HG03280 (cell line): Measurements from ENCODE around the gene TPRG1.
A peak's percentile ranks its signal among the peaks of the same experiment; 100 is the strongest.

Source experiments
- ATAC-seq: cut with Tn5 transposase; IDR thresholded peaks from one replicate; pipeline ENCODE4 v1.9.1; 2021; ENCODE audit warnings: mild to moderate bottlenecking, moderate library complexity; ENCODE audit not compliant: unreplicated experiment

TPRG1 gene

DNA sequence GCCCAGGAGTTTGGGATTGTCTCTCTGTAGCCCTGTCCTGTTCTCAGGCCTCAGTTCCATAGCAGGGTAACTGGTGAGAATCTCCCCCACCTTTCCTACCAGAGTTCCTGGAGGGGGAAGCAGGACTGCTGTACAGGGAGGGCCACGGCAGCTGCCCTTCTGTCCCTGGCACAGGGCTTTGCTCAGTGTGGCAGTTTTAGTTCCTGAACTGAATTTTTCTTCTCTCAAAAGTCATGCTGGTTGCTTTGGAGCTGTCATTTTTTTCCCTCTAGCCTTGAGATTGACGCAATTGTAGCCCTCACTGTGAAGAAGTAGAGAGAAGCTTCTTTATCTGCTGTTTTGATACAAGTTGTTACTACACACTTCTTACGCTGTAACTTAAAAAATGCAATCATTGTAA is 55.5 kb downstream of the TPRG1 start:
- no peak for ATAC-seq

DNA sequence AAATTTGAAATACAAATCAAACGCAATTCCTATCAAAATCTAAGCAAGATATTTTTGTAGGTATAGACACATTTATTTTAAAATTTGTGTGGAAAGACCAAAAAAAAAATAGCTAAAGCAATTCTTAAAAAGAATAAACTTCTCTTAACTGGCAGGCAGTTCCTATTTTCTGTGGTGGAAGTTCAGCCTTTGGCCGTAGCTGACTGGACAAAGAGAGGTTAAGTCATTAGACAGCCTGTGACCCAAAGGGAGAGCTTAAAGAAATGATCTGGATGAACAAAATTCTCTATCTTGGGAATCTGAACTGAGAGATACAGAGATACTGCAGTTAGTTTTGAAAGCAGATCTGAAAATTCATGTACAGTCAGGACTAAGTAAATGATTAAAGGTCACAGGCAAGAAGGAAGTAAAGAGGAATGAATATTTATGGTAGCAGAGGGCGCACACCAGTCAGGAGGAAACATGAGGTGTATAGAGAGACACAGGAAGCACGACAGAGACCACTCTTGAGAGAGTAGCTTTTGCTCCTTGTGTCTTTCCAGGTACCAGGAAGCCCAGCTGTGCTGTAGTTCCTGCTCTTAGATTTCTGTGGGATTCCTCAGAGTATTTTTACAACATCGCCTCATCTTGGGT is 57.5 kb downstream of the TPRG1 start:
- ATAC-seq, result no peak

DNA sequence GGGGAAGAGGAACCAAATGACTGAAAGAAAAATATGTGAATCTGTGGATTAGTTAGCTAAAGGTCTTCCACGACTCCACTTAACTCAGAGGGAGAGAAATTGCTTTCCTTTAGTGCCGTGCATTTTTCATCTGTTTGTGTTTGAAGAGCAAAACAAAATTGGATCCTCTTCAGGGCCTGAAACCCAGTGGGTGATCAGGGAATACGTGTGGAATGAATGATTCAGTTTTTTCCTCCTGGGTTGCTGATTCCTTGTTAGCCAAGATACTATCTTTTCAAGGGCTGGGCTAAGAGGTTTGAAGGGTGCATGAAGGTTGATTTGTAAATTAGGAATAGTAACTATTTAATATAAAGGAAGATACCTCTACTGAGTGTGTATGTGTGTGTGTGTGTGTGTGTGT is 61.0 kb downstream of the TPRG1 start:
- ATAC-seq, result no peak

- ATAC-seq, result no peak
Observed at GRCh38 chr3:189233225-189233858, 61.6 kb downstream of the TPRG1 start.

DNA sequence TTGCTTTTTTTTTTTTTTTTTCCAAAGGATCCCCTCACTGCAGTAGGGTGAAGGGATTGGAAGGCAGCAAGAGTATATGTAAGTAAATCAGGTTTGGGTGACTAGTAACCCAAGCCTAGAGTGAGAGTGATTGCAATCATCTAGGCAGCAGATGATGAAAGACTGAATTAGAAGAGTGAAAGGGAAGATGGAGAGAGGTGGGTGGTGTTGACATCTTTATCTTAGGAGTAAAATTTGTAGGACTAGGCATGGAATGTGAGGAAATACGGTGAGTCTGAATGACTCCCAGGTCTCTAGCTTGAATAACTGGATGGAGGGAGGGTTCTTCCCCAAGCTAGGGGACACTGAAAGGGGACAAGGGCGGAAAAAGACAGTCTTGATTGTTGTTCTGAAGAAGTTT is 63.4 kb downstream of the TPRG1 start:
- no peak for ATAC-seq

GRCh38 chr3:189236352-189236751 is 64.6 kb downstream of the TPRG1 start:
- ATAC-seq, result no peak

GRCh38 chr3:189237526-189237925 is 65.8 kb downstream of the TPRG1 start:
- ATAC-seq, result no peak

DNA sequence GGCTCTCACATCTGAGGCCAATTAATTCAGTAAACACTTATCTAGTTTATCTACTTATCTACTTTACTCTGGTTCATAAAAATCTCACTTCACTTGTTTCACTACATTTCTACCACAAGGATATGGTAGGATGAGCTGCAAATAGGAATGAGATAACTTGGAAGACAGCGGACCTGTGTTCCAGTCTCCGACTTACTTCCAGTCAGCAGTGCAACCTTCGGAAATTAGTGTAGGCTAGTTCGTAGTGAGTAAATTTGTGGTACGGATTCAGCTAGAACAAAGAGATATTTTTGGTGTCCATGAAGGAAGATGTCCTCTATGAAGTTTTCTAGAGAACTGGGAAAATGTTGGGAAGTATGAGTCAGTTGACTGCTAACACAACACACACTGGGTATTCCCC is 66.3 kb downstream of the TPRG1 start:
- ATAC-seq, result no peak

DNA sequence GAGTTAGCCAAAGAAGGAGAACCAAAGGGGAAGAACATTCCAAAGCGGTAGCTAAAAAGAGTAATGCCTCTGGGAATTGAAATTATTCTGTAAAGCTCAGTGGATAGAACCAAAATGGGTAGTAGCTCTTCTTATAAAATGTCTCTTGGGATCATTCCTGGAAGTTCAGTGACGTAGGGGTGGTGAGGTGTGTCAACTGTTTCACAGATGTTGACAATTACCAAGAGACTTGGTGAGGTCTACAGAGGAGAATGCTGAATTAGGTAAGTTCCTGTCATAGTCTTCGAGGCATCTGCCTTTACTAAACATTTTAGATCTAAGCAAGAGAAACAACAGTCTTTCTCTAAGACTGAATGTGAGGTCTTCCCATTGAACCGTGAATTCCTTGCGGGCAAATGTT is 67.8 kb downstream of the TPRG1 start:
- no peak for ATAC-seq

DNA sequence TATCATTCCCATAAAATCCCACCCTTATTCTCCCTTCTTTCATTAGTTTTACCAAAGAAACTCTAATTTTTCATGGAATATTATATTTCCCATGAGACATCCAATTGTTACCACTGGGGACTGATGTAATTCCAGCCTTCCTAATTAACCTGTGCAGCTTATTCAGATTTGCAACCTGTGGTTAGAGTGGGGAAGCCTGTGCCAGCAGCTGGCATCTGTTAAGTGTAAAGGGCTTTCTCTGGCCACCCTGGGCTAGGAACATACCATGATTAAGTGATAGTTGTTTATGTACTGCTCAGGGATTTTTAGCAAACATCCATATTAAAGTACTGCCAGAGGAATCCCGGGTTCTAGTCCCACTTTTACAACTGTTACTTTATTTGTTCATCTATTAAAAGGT is 78.2 kb downstream of the TPRG1 start:
- no peak for ATAC-seq

DNA sequence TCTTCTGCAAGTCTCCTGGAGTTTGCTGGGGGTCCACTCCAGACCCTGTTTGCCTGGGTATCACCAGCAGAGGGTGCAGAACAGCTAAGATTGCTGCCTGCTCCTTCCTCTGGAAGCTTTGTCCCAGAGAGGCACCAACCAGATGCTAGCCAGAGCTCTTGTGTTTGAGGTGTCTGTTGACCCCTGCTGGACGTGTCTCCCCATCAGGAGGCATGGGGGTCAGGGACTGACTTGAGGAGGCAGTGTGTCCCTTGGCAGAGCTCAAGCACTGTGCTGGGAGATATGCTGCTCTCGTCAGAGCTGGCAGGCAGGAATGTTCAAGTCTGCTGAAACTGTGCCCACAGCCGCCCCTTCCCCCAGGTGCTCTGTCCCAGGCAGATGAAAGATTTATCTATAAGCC is 86.5 kb downstream of the TPRG1 start:
- no peak for ATAC-seq

DNA sequence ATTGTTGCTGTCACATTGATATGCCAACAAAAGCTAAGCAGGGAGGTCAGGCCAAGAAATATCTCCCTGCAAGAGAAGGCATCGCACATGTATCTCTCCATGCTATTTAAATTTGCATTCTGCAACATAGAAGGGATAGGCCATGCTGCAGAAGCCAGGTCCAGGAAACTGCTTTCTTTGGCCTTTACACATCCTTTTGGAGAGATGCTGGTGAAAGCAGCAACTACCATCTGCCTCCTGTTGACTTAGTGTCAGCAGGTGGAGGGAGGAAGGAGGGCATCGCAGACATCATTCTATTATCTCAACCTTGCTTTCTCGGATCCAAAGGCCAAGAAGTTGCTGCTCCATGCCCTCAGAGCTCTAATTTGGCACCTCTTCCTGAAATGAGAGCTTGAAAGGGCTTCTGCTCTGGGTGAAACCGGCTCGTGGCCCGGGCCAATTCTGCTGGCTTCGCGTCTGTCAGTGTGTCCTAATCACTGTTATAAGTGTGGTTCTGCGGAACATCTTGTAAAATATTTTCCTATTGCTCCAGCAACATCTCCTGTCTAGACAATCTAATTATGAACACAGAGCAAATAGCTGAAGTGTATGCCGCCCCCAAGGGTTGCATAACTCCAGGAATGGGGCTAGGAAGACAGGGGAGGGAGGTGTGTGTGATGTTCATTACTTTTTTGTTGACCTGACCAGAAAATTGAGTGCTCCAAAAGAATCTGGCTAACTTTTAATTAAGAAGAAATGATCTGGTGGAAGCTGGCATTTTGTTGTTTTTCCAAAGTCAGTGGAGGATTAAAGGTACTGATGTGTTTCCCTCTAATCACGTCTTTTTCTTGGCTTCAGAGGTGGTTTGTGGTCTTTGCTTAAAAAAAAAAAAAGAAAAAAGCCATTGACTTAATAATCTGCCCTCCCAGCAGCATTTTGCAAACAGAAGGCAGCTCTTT is 89.1 kb downstream of the TPRG1 start:
- no peak for ATAC-seq

GRCh38 chr3:189262746-189263145 is 91.0 kb downstream of the TPRG1 start:
- ATAC-seq, result no peak

GRCh38 chr3:189267981-189268613 is 96.3 kb downstream of the TPRG1 start:
- ATAC-seq, result no peak

DNA sequence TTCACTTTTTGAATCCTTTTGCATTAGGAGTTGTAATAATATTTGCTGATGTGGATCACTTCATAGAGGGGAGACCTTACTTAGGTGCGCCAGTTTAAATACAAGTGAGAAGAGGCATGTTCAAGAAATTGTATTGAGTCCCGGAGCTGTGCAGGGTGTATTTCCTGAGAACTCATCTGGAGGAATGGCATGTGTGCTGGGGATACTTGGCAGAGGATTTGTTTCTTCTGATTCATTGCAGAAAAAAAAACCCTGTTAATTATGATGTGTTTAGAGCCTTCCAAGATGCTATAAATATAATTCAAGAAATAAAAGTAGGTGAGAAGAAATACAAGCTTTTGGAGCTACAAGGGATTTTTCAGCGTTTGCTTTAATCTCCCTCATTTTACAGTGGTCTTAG is 97.6 kb downstream of the TPRG1 start:
- ATAC-seq, result no peak

- ATAC-seq, result peak; percentile 68
Observed at GRCh38 chr3:189270248-189270832, 98.6 kb downstream of the TPRG1 start.

- ATAC-seq, result no peak
Observed at GRCh38 chr3:189272500-189273119, 100.8 kb downstream of the TPRG1 start.

- ATAC-seq, result no peak
Observed at GRCh38 chr3:189273736-189274135, 102.0 kb downstream of the TPRG1 start.

- ATAC-seq, result no peak
Observed at GRCh38 chr3:189275182-189275581, 103.4 kb downstream of the TPRG1 start.

GRCh38 chr3:189275852-189276251 is 104.1 kb downstream of the TPRG1 start:
- no peak for ATAC-seq
